Stimulated activated naive B cell treated with anti-CD40 and anti-IgM and Interleukin-4, amounts not matched to agents 10 μg/mL and 1 μg/mL and 100 μg/mL, for 72 hours (primary cell): Measurements from ENCODE around the gene HCFC1.

ENCODE experiments used
- ATAC-seq, 2 donors: fragments of 150-1000 bp; cut with Tn5 transposase; replicated peaks; 2 replicates each; pipeline ENCODE4 v1.10.0; 2021; ENCODE audit warnings: moderate library complexity in 1 of 2
- DNase-seq: peaks from one replicate; pipeline ENCODE4 v3.0.0; 2021
- H3K27ac Mint-ChIP-seq: one replicate; pipeline ENCODE4 v1.8.0; 2022; ENCODE audit warnings: mild to moderate bottlenecking, mixed read lengths
- H3K27me3 Mint-ChIP-seq, 2 donors: one replicate each; pipeline ENCODE4 v1.8.0; 2022; ENCODE audit warnings: mixed read lengths in 2 of 2
- H3K36me3 Mint-ChIP-seq, 2 donors: one replicate each; pipeline ENCODE4 v1.8.0; 2022; ENCODE audit warnings: mixed read lengths in 2 of 2, mild to moderate bottlenecking in 1 of 2
- H3K4me1 Mint-ChIP-seq, 2 donors: one replicate each; pipeline ENCODE4 v1.8.0; 2022; ENCODE audit warnings: mixed read lengths in 2 of 2, mild to moderate bottlenecking in 1 of 2
- H3K4me3 Mint-ChIP-seq, 2 donors: one replicate each; pipeline ENCODE4 v1.8.0; 2022; ENCODE audit warnings: mild to moderate bottlenecking in 2 of 2, mixed read lengths in 2 of 2, moderate library complexity in 1 of 2
- H3K9me3 Mint-ChIP-seq, 2 donors: one replicate each; pipeline ENCODE4 v1.8.0; 2022; ENCODE audit warnings: mixed read lengths in 2 of 2, mild to moderate bottlenecking in 1 of 2

HCFC1 gene

GRCh38 chrX:153938226-153938786 is 33.3 kb downstream of the HCFC1 start:
- peaks cover 15 to 20% of the 10 kb centered on the region in 2 donors for H3K36me3 Mint-ChIP-seq
- no peak overlapping the region for H3K4me3 Mint-ChIP-seq
- DNase-seq, result no peak
- ATAC-seq, result no peak
- H3K4me1 Mint-ChIP-seq, result peaks cover 24 to 35% of the 10 kb centered on the region in 2 donors
- no peaks in the 10 kb centered on the region for H3K27me3 Mint-ChIP-seq
- no peak overlapping the region for H3K27ac Mint-ChIP-seq
- H3K9me3 Mint-ChIP-seq, result no peaks in the 10 kb centered on the region

GRCh38 chrX:153937056-153937455 is 34.6 kb downstream of the HCFC1 start:
- DNase-seq, result no peak
- Mint-ChIP-seq H3K4me1 (peaks cover 24 to 29% of the 10 kb centered on the region in 2 donors), H3K9me3 (no peaks in the 10 kb centered on the region), H3K27me3 (no peaks in the 10 kb centered on the region), H3K4me3 (no peak overlapping the region), H3K36me3 (peaks cover 15 to 19% of the 10 kb centered on the region in 2 donors), H3K27ac (no peak overlapping the region)
- no peak for ATAC-seq

GRCh38 chrX:153935326-153935851 is 36.2 kb downstream of the HCFC1 start:
- H3K4me1 Mint-ChIP-seq, result peaks cover 27 to 34% of the 10 kb centered on the region in 2 donors

DNA sequence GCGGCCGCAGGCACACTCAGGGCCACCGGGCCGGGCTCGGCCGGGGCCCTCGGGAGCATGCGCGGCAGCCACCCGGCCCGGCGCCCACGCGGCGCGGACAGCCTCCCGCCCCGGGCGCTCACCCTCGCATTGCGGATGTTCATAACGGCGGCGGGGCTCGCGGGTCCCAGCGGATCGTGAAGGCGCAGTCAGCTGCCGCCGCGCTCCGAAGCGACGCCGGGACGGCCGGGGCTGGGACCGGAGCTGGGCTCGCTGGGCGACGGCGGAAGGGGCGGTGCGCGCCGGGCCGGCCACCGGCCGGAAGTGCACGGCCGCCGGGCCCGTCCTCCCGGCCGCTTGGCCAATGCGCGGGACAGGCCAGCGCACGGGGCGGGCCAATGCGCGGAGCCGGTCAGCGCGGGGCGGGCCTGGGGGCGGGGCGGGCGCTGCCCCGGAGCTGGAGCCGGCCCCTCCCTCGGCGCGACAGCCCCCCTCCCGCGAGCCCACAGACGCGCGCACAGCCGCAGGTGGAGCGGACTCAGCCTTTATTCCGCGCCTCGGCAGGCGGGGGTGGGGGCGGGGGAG is 36.8 kb downstream of the HCFC1 start, which contains the start of gene NAA10:
Gene NAA10, minus strand, starts transcription at position 276 of the 564 bp plus-strand sequence. Its CDS starts 133 bp downstream, at position 143.
- ATAC-seq (peak; percentile 91 to 93), DNase-seq (peak; percentile 61)
- Mint-ChIP-seq H3K36me3 (peaks cover 17 to 31% of the 10 kb centered on the region in 2 donors), H3K27me3 (no peaks in the 10 kb centered on the region), H3K4me3 (peak within 1 kb of the TSS; percentile 87 to 89), H3K27ac (peak within 1 kb of the TSS; percentile 94), H3K9me3 (no peaks in the 10 kb centered on the region), H3K4me1 (peaks cover 30 to 32% of the 10 kb centered on the region in 2 donors)

More at GRCh38 chrX:153935326-153935851, 36.2 kb downstream of the HCFC1 start:
- no peaks in the 10 kb centered on the region for H3K27me3 Mint-ChIP-seq
- no peaks in the 10 kb centered on the region for H3K9me3 Mint-ChIP-seq
- peak overlapping the region; percentile 56 to 72 for H3K4me3 Mint-ChIP-seq
- DNase-seq (no peak), ATAC-seq (no peak)
- peaks cover 17 to 27% of the 10 kb centered on the region in 2 donors for H3K36me3 Mint-ChIP-seq
- peak overlapping the region; percentile 79 for H3K27ac Mint-ChIP-seq

DNA sequence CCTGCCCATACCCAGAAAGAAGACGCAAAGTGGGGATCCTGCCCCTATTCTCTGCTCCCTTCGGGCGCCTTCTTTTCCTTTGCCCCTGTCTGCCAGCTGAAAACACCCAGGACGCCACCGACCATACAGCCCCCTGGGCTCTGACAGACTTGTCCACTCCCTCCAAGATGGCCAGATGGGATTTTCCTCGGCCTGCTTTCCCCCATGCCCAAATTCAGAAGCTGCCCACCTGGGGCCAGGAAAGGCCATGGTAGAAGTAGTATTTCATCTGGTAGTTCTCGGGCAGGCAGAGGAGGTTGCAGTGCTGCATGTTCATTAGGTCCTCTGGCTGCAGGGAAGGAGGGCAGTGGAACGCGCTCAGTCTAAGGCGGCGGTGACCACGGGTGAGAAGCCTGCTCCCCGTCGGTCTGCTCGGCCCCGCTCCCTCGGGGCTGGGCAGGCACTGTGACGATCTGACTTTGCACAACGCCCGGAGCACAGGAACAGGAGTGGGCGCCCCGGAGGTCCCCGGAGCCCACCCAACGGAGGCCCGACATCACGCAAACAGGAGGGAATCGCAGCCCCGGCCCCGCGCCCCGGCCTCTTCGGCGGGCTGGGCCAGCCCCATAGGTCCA is 37.4 kb downstream of the HCFC1 start:
- peak overlapping the region; percentile 94 for H3K27ac Mint-ChIP-seq
- peaks cover 29 to 31% of the 10 kb centered on the region in 2 donors for H3K4me1 Mint-ChIP-seq
- ATAC-seq (peak; percentile 33 to 34), DNase-seq (no peak)
- H3K27me3 Mint-ChIP-seq, result no peaks in the 10 kb centered on the region
- no peaks in the 10 kb centered on the region for H3K9me3 Mint-ChIP-seq
- H3K4me3 Mint-ChIP-seq, result peak overlapping the region; percentile 87 to 89
- peaks cover 13 to 35% of the 10 kb centered on the region in 2 donors for H3K36me3 Mint-ChIP-seq

- H3K4me1 Mint-ChIP-seq, result peaks cover 32 to 35% of the 10 kb centered on the region in 2 donors
- no peaks in the 10 kb centered on the region for H3K9me3 Mint-ChIP-seq
- peak overlapping the region; percentile 94 for H3K27ac Mint-ChIP-seq
- H3K36me3 Mint-ChIP-seq, result peaks cover 13 to 39% of the 10 kb centered on the region in 2 donors
- DNase-seq (no peak), ATAC-seq (no peak)
- H3K4me3 Mint-ChIP-seq, result peak overlapping the region; percentile 87 to 89
- no peaks in the 10 kb centered on the region for H3K27me3 Mint-ChIP-seq
Measured at GRCh38 chrX:153933748-153934147, 37.9 kb downstream of the HCFC1 start.

DNA sequence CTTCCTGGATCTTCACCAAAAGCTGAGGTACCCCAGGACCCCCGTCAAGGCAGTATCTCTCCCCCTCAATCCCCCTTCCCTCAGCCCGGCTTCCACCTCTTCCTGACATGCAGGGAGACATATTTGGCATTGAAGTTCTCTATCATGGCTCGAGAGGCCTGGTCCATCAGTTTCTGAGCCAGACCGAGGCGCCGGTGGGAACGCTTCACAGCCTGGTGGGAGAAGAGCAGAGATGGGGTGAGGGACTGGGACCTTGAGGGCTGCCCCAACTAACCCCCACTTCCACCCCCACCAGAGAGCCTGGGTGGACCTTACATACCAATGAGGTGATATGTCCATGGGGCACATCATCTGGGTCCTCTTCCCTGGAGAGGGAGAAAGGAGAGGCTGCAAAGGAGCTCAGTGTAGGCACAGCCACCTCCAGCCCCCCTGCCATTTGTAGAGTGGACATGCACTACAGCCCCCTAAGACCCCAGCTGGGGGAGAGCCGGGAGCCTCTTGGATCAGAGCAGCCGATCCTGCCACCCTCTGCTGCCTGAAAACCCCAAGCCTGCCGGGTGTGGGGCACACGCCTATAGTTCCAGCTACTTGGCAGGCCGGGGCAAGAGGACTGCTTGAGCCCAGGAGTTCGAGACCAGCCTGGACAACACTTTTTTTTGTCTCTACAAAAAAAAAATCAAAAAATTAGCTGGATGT is 39.2 kb downstream of the HCFC1 start:
- ATAC-seq (no peak), DNase-seq (no peak)
- peaks cover 29 to 34% of the 10 kb centered on the region in 2 donors for H3K4me1 Mint-ChIP-seq
- H3K27ac Mint-ChIP-seq, result peak overlapping the region; percentile 16
- no peaks in the 10 kb centered on the region for H3K9me3 Mint-ChIP-seq
- peak overlapping the region in 1 of 2 donors; percentile 44 for H3K4me3 Mint-ChIP-seq
- peaks cover 9 to 37% of the 10 kb centered on the region in 2 donors for H3K36me3 Mint-ChIP-seq
- H3K27me3 Mint-ChIP-seq, result no peaks in the 10 kb centered on the region

GRCh38 chrX:153931748-153932147 is 39.9 kb downstream of the HCFC1 start:
- Mint-ChIP-seq H3K36me3 (peaks cover 11 to 42% of the 10 kb centered on the region in 2 donors), H3K27me3 (no peaks in the 10 kb centered on the region), H3K4me1 (peaks cover 33 to 40% of the 10 kb centered on the region in 2 donors), H3K9me3 (no peaks in the 10 kb centered on the region), H3K4me3 (no peak overlapping the region), H3K27ac (peak overlapping the region; percentile 6)
- ATAC-seq, result no peak
- DNase-seq, result no peak

- ATAC-seq, result no peak
- peak overlapping the region; percentile 6 for H3K27ac Mint-ChIP-seq
- H3K27me3 Mint-ChIP-seq, result no peaks in the 10 kb centered on the region
- H3K4me3 Mint-ChIP-seq, result no peak overlapping the region
- no peaks in the 10 kb centered on the region for H3K9me3 Mint-ChIP-seq
- no peak for DNase-seq
- H3K4me1 Mint-ChIP-seq, result peaks cover 36 to 44% of the 10 kb centered on the region in 2 donors
- H3K36me3 Mint-ChIP-seq, result peaks cover 11 to 39% of the 10 kb centered on the region in 2 donors
Measured at GRCh38 chrX:153931151-153931550, 40.5 kb downstream of the HCFC1 start.

- Mint-ChIP-seq H3K27ac (peak overlapping the region; percentile 69), H3K4me1 (peaks cover 35 to 48% of the 10 kb centered on the region in 2 donors)
Measured at GRCh38 chrX:153930011-153930910, 41.4 kb downstream of the HCFC1 start.

GRCh38 chrX:153929576-153929975 is 42.0 kb downstream of the HCFC1 start:
- Mint-ChIP-seq H3K4me1 (peaks cover 39 to 52% of the 10 kb centered on the region in 2 donors), H3K27me3 (no peaks in the 10 kb centered on the region), H3K4me3 (peak overlapping the region; percentile 89 to 94), H3K36me3 (peaks cover 11 to 46% of the 10 kb centered on the region in 2 donors), H3K9me3 (no peaks in the 10 kb centered on the region), H3K27ac (peak overlapping the region; percentile 14)
- DNase-seq (no peak), ATAC-seq (no peak)

More at GRCh38 chrX:153930011-153930910, 41.4 kb downstream of the HCFC1 start:
- no peaks in the 10 kb centered on the region for H3K27me3 Mint-ChIP-seq
- peak overlapping the region; percentile 21 to 43 for H3K4me3 Mint-ChIP-seq
- peaks cover 11 to 45% of the 10 kb centered on the region in 2 donors for H3K36me3 Mint-ChIP-seq
- ATAC-seq (no peak), DNase-seq (no peak)
- H3K9me3 Mint-ChIP-seq, result no peaks in the 10 kb centered on the region

DNA sequence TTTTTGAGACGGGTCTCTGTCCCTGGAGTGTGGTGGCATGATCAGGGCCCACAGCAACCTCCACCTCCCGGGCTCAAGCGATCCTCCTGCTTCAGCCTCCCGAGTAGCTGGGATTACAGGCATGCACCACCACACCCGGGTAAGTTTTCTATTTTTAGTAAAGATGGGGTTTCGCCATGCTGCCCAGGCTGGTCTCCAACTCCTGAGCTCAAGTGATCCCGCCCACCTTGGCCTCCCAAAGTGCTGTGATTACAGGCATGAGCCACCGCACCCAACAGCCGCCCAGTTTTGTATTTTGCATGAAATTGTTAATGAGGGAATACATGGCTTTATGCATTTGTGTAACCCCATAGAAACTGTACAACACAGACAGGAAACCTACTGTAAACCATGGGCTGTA is 42.8 kb downstream of the HCFC1 start:
- peak overlapping the region; percentile 70 for H3K27ac Mint-ChIP-seq
- H3K4me1 Mint-ChIP-seq, result peaks cover 40 to 55% of the 10 kb centered on the region in 2 donors
- no peaks in the 10 kb centered on the region for H3K27me3 Mint-ChIP-seq
- ATAC-seq, result no peak
- DNase-seq, result no peak
- no peaks in the 10 kb centered on the region for H3K9me3 Mint-ChIP-seq
- peak overlapping the region; percentile 89 to 94 for H3K4me3 Mint-ChIP-seq
- H3K36me3 Mint-ChIP-seq, result peaks cover 14 to 44% of the 10 kb centered on the region in 2 donors
